Activated CD4-positive, alpha-beta memory T cell treated with anti-CD3 and anti-CD28 coated beads for 36 hours (primary cell): ENCODE data around the gene RNF121. TPM values are rescaled to one million over a fixed set of nuclear protein-coding genes. Genes with fewer than 3 reads are reported as not detected.

Experiments used
- CTCF ChIA-PET: fragments of 350-600 bp; sonication (Branson Sonifier 250); formaldehyde crosslinking; loops from one replicate; lab custom pipeline; 2021; ENCODE audit warnings: antibody characterized with exemption, inconsistent platforms; lab: Charles Lee
- POLR2A ChIA-PET: fragments of 350-600 bp; sonication (Branson Sonifier 250); formaldehyde crosslinking; loops from one replicate; lab custom pipeline; 2021; ENCODE audit warnings: antibody characterized with exemption; lab: Charles Lee
- DNase-seq: peaks from one replicate; pipeline ENCODE4 v3.0.0-alpha.2; 2020
- H3K27ac Mint-ChIP-seq: one replicate; pipeline ENCODE4 v1.8.0; 2021; ENCODE audit warnings: mixed read lengths
- H3K27me3 Mint-ChIP-seq: one replicate; pipeline ENCODE4 v1.8.0; 2021; ENCODE audit warnings: mixed read lengths
- H3K36me3 Mint-ChIP-seq: one replicate; pipeline ENCODE4 v1.8.0; 2021; ENCODE audit warnings: mixed read lengths
- H3K4me1 Mint-ChIP-seq: one replicate; pipeline ENCODE4 v1.8.0; 2021; ENCODE audit warnings: low read depth, mixed read lengths
- H3K4me3 Mint-ChIP-seq: one replicate; pipeline ENCODE4 v1.8.0; 2021; ENCODE audit warnings: mild to moderate bottlenecking, mixed read lengths
- H3K9me3 Mint-ChIP-seq: one replicate; pipeline ENCODE4 v1.8.0; 2021; ENCODE audit warnings: mixed read lengths
- intact Hi-C: fragments of 100-400 bp; cut with micrococcal nuclease; formaldehyde crosslinking; loops from one replicate; pipeline ENCODE4 v1.15.1; 2023
- total RNA-seq, 2 experiments: library from RNA; stranded (reverse); gene quantifications; one replicate each; pipeline ENCODE4 v1.2.3, GENCODE V29; 2021

RNF121 gene
- total RNA-seq, 2 experiments from 2014 or later = 34.9 to 37.1 TPM

DNA sequence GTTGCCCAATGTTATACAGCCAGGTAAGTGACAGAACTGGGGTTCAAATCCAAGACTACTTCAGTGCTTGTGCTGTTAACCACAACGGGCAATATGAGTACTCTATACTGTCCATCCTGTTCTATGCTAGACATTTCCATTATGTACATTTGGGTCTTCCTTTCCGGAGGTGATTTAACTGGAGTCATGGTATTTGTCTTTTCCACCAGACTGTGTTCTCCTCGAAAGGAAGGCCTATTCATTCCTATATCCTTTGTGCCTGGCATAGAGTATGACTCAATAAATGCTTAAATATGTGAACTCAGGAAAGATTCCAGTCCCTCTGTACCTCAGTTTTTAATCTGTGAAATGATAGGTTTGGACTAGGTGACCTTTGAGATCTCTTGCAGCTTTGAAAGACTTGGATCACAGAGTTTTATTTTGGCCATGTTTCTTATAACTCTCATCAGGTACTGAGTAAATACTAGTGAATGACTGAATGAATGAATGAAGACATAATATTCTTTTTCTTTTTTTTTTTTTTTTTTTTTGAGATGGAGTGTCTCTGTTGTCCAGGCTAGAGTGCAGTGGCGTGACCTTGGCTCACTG, 6.6 kb downstream of the RNF121 start:
- Mint-ChIP-seq H3K27me3 (no peaks in the 10 kb centered on the region), H3K4me3 (no peak overlapping the region), H3K4me1 (peaks cover 37% of the 10 kb centered on the region), H3K36me3 (peaks cover 15% of the 10 kb centered on the region), H3K27ac (no peak overlapping the region), H3K9me3 (no peaks in the 10 kb centered on the region)
- CTCF ChIA-PET = no interaction called here
- intact Hi-C loops = no loop called here
- POLR2A ChIA-PET = no interaction called here
- DNase-seq = no peak

DNA sequence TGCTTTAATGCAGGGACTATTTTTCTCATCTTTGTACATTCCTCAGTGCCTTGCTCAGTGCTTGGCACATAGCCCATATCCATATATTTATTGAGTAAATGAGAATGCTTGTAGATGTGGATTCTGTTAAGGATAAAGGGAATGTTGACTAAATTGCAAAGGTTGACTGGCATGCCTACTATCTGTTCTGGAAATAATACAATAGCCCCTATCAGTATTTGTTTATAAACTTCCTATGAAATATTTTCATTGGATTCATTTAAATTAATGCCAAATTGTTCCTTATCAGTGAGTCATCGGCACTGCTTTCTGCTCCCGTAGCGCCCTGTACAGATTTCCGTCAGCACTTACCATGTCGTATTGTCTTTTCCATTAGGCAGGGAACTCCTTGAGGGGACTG, 8.0 kb downstream of the RNF121 start:
- Mint-ChIP-seq H3K9me3 (no peaks in the 10 kb centered on the region), H3K4me3 (no peak overlapping the region), H3K36me3 (peaks cover 15% of the 10 kb centered on the region), H3K27ac (no peak overlapping the region), H3K4me1 (peaks cover 23% of the 10 kb centered on the region), H3K27me3 (no peaks in the 10 kb centered on the region)
- intact Hi-C loops = no loop called here
- POLR2A ChIA-PET = no interaction called here
- CTCF ChIA-PET = no interaction called here
- no peak for DNase-seq

DNA sequence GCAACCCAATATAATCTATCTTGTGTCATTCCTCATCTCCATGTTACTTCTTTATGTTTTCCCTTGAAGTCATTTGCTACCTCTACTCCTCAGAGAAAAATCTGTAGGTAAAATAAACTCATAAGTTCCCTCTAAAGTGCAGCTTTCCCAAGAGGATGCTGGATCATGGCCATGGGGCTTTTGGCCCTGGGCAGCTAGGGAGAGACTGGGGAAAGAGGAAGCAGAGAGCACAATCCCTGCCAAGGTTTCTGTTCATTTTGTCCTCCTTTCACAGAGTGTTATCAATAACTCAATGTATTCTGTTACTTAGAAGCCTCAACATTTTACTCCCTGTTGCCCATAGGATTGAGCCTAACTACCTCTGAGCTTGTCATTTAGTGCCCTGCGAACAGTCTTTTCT, 9.0 kb downstream of the RNF121 start:
- H3K9me3 Mint-ChIP-seq = no peaks in the 10 kb centered on the region
- ChIA-PET CTCF (no interaction called here), POLR2A (no interaction called here)
- no peak overlapping the region for H3K4me3 Mint-ChIP-seq
- H3K4me1 Mint-ChIP-seq = peaks cover 17% of the 10 kb centered on the region
- no peak for DNase-seq
- H3K36me3 Mint-ChIP-seq = peaks cover 15% of the 10 kb centered on the region
- H3K27ac Mint-ChIP-seq = no peak overlapping the region
- H3K27me3 Mint-ChIP-seq = no peaks in the 10 kb centered on the region
- intact Hi-C loops = no loop called here

DNA sequence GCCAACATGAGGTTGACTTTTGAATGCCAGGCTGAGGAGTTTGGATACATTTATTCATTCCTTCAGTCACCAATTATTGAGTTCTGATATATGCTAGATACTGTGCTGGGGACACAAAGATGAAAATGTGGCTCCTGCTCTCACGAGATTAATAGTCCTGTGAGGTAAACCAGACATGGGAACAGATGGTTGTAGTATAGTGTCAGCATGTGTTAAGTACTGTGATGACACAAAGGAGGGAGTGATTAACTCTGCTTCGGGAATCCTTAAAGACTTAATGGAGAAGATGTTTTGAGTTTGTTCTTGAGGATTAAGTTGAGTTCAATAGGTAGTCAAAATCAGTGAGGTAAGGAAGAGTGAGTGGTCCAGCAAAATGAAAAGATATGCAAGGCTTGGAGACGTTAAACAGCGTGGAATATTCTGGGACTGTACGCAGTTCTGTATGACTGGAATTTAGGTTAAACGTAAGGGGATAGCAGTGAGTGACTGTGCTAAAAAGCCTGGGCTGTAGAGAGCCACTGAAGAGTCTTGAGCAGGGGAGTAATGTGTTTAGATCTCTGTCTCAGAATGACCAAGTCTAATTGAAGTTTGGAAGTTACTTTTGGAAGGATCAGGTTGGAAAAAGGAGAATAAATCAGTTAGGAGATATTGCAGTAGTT, 11.8 kb downstream of the RNF121 start:
- no peak for DNase-seq
- no peak overlapping the region for H3K4me3 Mint-ChIP-seq
- intact Hi-C loops = no loop called here
- H3K27me3 Mint-ChIP-seq = no peaks in the 10 kb centered on the region
- no peaks in the 10 kb centered on the region for H3K9me3 Mint-ChIP-seq
- H3K36me3 Mint-ChIP-seq = peaks cover 13% of the 10 kb centered on the region
- POLR2A ChIA-PET = no interaction called here
- CTCF ChIA-PET = no interaction called here
- no peak overlapping the region for H3K27ac Mint-ChIP-seq
- H3K4me1 Mint-ChIP-seq = peaks cover 14% of the 10 kb centered on the region

DNA sequence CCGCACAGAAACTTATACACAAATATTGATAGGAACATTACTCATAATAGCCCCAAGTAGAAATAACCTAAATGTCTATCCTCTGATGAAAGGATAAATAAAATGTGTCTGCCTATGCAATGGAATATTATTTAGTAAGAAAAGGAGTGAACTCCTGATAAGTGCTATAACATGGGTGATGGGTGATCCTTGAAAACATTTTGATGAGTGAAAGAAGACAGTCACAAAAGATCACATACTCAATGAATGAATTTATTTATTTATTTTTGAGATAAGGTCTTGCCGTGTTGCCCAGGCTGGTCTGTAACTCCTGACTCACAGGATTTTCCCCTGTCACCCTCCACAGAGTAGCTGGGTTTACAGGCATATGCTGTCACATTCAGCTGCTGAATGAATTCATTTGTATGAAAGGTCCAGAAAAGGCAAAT, 17.3 kb downstream of the RNF121 start:
- peak; percentile 23 for DNase-seq
- Mint-ChIP-seq H3K4me3 (no peak overlapping the region), H3K9me3 (no peaks in the 10 kb centered on the region), H3K36me3 (peaks cover 13% of the 10 kb centered on the region), H3K4me1 (peaks cover 29% of the 10 kb centered on the region), H3K27me3 (no peaks in the 10 kb centered on the region), H3K27ac (peak overlapping the region; percentile 32)
- intact Hi-C loops = no loop called here
- ChIA-PET POLR2A (interaction anchor here (0.7 kb wide), 1 partner anchor 18 kb away, joined by 3 read pairs; the partner anchor contains the start of gene XNDC1N), CTCF (no interaction called here)

DNA sequence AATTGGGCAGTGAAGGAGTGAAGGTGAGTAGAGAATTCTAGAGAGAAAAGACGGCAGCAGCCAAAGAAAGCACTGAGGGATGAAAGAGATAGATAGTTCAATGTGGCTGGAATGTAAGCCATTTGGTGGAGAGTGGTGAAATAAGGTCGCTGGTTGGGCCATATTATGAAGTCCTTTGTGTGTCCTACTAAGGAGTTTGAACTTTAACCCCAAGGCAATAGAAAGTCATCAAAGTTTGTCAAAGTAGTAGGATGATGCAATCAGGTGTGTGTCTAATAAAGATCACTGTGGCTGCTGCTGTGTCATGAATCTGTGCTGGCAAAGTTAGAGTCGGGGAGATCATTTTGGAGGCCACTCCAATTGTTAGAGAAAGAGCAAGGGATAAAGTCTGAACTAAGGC, 18.7 kb downstream of the RNF121 start:
- ChIA-PET POLR2A (no interaction called here), CTCF (no interaction called here)
- Mint-ChIP-seq H3K4me1 (peaks cover 30% of the 10 kb centered on the region), H3K4me3 (no peak overlapping the region), H3K27me3 (no peaks in the 10 kb centered on the region), H3K36me3 (peaks cover 13% of the 10 kb centered on the region), H3K9me3 (no peaks in the 10 kb centered on the region), H3K27ac (peak overlapping the region; percentile 11)
- DNase-seq = no peak
- intact Hi-C loops = no loop called here

DNA sequence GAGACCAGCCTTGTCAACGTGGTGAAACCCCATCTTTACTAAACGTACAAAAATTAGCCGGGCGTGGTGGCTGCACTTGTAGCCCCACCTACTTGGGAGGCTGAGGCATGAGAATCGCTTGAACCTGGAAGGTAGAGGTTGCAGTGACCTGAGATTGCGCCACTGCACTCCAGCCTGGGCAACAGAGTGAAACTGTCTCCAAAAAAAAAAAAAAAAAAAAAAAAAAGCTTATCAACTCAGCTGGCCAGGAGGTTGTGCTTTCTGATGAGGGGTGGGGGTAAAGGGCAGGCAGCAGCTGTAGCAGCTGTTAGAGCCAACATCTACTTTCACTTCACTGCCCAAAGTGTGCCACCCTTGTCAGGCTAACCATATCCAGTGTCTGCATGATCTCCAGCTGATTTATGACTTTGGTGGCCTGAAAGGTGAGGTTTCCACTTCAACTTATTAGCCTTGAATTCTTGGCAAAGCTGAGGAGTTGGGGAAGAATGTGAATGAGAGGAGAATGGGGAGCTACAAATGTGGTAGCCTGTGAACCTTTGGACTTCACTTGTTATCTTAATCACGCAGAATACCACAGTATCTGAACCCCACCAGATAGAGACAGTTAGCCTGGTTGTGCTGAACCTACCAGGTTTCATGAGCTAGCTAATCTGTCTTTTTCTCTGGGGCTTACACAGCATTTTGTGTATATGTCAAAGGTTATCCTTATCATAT, 19.6 kb downstream of the RNF121 start:
- H3K4me1 Mint-ChIP-seq = peaks cover 31% of the 10 kb centered on the region
- CTCF ChIA-PET = interaction anchor here (0.6 to 1.9 kb wide), 3 partner anchors 29 to 235 kb away, joined by 4 to 11 read pairs (median 5); no protein-coding TSS in a partner anchor
- no peak overlapping the region for H3K4me3 Mint-ChIP-seq
- intact Hi-C loops = no loop called here
- no peak overlapping the region for H3K27ac Mint-ChIP-seq
- no peaks in the 10 kb centered on the region for H3K9me3 Mint-ChIP-seq
- H3K27me3 Mint-ChIP-seq = no peaks in the 10 kb centered on the region
- POLR2A ChIA-PET = interaction anchor here (0.6 kb wide), 1 partner anchor 133 kb away, joined by 4 read pairs; no protein-coding TSS in a partner anchor
- peaks cover 13% of the 10 kb centered on the region for H3K36me3 Mint-ChIP-seq
- no peak for DNase-seq

DNA sequence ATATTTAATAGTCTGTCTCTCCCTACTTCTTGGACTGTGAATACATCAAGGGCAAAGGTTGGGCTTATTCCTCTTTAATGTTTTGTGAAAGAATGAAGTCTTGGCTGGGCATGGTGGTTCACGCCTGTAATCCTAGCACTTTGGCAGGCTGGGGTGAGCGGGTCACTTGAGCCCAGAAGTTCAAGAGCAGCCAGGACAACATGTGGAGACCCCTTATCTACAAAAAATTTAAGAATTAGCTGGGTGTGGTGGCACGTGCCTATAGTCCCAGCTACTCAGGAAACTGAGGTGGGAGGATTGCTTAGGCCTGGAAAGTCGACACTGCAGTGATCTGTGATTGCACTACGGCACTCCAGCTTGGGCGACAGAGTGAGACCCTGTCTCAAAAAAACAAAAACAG, 20.2 kb downstream of the RNF121 start:
- no peak for DNase-seq
- Mint-ChIP-seq H3K4me1 (peaks cover 29% of the 10 kb centered on the region), H3K9me3 (no peaks in the 10 kb centered on the region), H3K36me3 (peaks cover 13% of the 10 kb centered on the region), H3K4me3 (no peak overlapping the region), H3K27ac (no peak overlapping the region), H3K27me3 (no peaks in the 10 kb centered on the region)
- ChIA-PET POLR2A (interaction anchor here (0.6 kb wide), 1 partner anchor 132 kb away, joined by 4 read pairs; no protein-coding TSS in a partner anchor), CTCF (interaction anchor here (0.6 to 1.9 kb wide), 3 partner anchors 29 to 234 kb away, joined by 4 to 11 read pairs (median 5); no protein-coding TSS in a partner anchor)
- intact Hi-C loops = no loop called here

DNA sequence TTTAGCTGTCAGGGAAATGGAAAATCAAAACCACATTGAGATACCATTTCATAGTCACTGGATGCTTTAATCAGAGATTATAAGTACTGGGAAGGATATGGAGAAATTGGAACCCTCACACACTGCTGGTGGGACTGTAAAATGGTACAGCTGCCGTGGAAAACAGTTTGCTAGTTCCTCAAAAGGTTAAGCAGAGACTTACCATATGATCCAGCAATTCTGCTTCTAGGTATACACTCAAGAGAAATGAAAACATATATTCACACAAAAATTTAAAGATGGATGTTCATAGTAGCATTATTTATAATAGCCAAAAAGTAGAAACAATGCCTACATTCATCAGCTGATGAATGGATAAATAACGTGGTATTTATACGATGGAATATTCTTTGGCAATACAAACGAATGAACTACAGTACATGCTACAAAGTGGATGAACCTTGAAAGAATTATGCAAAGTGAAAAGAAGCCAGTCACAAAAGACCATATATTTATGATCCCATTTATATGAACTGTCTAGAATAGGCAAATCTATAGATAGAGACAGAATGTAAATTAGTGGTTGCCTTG, 23.0 kb downstream of the RNF121 start:
- ChIA-PET POLR2A (interaction anchor here (0.6 kb wide), 1 partner anchor 245 kb away, joined by 3 read pairs; no protein-coding TSS in a partner anchor), CTCF (no interaction called here)
- Mint-ChIP-seq H3K36me3 (peaks cover 7% of the 10 kb centered on the region), H3K27ac (no peak overlapping the region), H3K27me3 (no peaks in the 10 kb centered on the region), H3K9me3 (no peaks in the 10 kb centered on the region), H3K4me3 (no peak overlapping the region), H3K4me1 (peaks cover 36% of the 10 kb centered on the region)
- DNase-seq = no peak
- intact Hi-C loops = no loop called here

DNA sequence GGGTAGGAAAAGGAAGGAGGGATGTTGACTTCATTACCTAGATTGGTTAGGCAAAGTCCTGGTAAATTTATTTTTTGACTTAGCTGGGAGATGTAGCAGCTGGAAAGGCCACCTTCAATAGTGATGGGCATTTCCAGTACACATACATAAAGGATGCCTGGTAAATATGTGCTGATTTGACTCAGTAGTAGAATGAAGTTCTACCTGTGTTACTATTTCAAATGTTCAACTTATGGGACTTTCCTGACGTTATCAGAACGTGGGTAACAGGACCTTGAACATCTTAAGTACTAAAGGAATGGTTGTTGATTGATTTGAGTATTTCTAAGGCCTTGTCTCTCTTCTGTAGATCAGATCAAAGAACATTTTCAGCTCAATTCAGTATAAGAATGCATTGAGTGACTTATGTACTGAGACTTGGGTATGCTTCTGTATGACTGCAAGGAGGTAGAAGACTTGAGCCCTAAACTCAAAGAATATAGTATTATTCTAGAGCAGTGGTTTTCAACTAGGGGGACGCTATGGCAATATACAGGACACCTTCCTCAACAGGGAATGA, 27.1 kb downstream of the RNF121 start:
- no peaks in the 10 kb centered on the region for H3K9me3 Mint-ChIP-seq

DNA sequence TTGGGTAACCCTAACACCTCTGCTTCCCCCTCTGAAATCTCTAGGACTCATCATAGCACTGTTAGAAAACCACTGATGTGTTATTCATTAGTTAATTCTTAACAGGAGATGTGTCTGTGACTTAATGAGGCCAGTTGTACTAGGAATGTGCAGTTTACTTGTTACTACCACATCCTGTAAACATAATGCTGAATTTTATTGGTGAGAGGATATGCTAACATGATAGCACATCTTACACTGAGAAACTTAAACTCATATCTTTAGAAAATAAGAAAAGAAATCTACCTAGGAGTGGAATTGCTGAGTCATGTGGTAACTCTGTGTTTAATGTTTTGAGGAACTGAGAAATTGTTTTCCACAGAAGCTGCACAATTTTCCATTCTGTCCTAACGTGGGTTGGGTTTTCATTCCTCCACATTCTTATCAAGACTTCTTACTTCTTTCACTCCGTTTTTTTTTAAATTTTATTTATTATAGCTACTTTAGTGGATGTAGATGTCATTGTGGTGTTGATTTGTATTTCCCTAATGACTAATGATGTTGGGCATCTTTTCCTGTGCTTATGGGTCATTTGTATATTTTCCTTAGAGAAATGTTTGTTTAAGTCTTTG, 33.7 kb downstream of the RNF121 start:
- CTCF ChIA-PET = interaction anchor here (1.1 to 2.4 kb wide), 2 partner anchors 31 to 36 kb away, joined by 3 to 6 read pairs; no protein-coding TSS in a partner anchor
- Mint-ChIP-seq H3K27me3 (no peaks in the 10 kb centered on the region), H3K36me3 (peaks cover 28% of the 10 kb centered on the region), H3K4me3 (no peak overlapping the region), H3K9me3 (no peaks in the 10 kb centered on the region), H3K27ac (peak overlapping the region; percentile 79), H3K4me1 (peaks cover 22% of the 10 kb centered on the region)
- POLR2A ChIA-PET = interaction anchor here (1.3 kb wide), 1 partner anchor 33 kb away, joined by 3 read pairs; the partner anchor contains the start of gene RNF121
- DNase-seq = no peak
- intact Hi-C loops = loop anchor here (2.0 kb wide), 1 partner anchor 32 kb away; no protein-coding TSS in a partner anchor

More for the DNA sequence above, 27.1 kb downstream of the RNF121 start:
- H3K4me3 Mint-ChIP-seq = no peak overlapping the region
- H3K27me3 Mint-ChIP-seq = no peaks in the 10 kb centered on the region
- POLR2A ChIA-PET = interaction anchor here (0.9 to 1.9 kb wide), 3 partner anchors 23 to 28 kb away, joined by 3 to 6 read pairs (median 4); partner anchors contain the start of gene XNDC1N
- peaks cover 35% of the 10 kb centered on the region for H3K4me1 Mint-ChIP-seq
- CTCF ChIA-PET = interaction anchor here (0.7 to 1.7 kb wide), 4 partner anchors 21 to 188 kb away, joined by 3 to 6 read pairs (median 4); no protein-coding TSS in a partner anchor
- DNase-seq = no peak
- H3K27ac Mint-ChIP-seq = peak overlapping the region; percentile 54
- intact Hi-C loops = no loop called here
- peaks cover 8% of the 10 kb centered on the region for H3K36me3 Mint-ChIP-seq
